ENCODE results near the gene GRIN2B.

GRCh38 chr12:13941258-13942249 is 39.8 kb downstream of the GRIN2B start:
- TF ChIP-seq CTCF (IDR thresholded peaks at IDR 0.05) (no peak), POLR2A (IDR thresholded peaks at IDR 0.05) (no peak)
